8988T (cell line): ENCODE measurements around the gene C17orf50.
A peak's percentile ranks its signal among the peaks of the same experiment; 100 is the strongest.

Experiments
- DNase-seq: peaks from one replicate; pipeline ENCODE4 v3.0.0; 2011

The C17orf50 gene

GRCh38 chr17:35757243-35757642, 3.4 kb upstream of the C17orf50 start:
- DNase-seq = no peak

GRCh38 chr17:35761601-35762000, 914 bp downstream of the C17orf50 start:
- no peak for DNase-seq

GRCh38 chr17:35763767-35764122, 3.1 kb downstream of the C17orf50 start:
- no peak for DNase-seq

- DNase-seq = peak; percentile 94
Observed at GRCh38 chr17:35764123-35764991, 3.7 kb downstream of the C17orf50 start.

- no peak for DNase-seq
Observed at GRCh38 chr17:35765086-35765710, 4.5 kb downstream of the C17orf50 start.

- DNase-seq = no peak
Observed at GRCh38 chr17:35765756-35766488, 5.2 kb downstream of the C17orf50 start.

GRCh38 chr17:35766489-35766877, 5.8 kb downstream of the C17orf50 start:
- DNase-seq = no peak

- DNase-seq = no peak
Observed at GRCh38 chr17:35766903-35767510, 6.3 kb downstream of the C17orf50 start.

GRCh38 chr17:35768797-35769196, 8.1 kb downstream of the C17orf50 start:
- DNase-seq = no peak

- DNase-seq = no peak
Observed at GRCh38 chr17:35769895-35770486, 9.3 kb downstream of the C17orf50 start.

GRCh38 chr17:35773129-35773528, 12.4 kb downstream of the C17orf50 start:
- DNase-seq = no peak

GRCh38 chr17:35773679-35774425, 13.2 kb downstream of the C17orf50 start:
- DNase-seq = no peak

GRCh38 chr17:35774499-35774898, 13.8 kb downstream of the C17orf50 start:
- DNase-seq = no peak

- DNase-seq = no peak
Observed at GRCh38 chr17:35775039-35775438, 14.4 kb downstream of the C17orf50 start.

GRCh38 chr17:35775583-35775982, 14.9 kb downstream of the C17orf50 start:
- no peak for DNase-seq

- DNase-seq = no peak
Observed at GRCh38 chr17:35778641-35779196, 18.0 kb downstream of the C17orf50 start.

- DNase-seq = no peak
Observed at GRCh38 chr17:35780950-35781349, 20.3 kb downstream of the C17orf50 start.

- no peak for DNase-seq
Observed at GRCh38 chr17:35784895-35785294, 24.2 kb downstream of the C17orf50 start.

- DNase-seq = no peak
Observed at GRCh38 chr17:35786941-35787432, 26.3 kb downstream of the C17orf50 start.

GRCh38 chr17:35788477-35789368, 28.0 kb downstream of the C17orf50 start:
- DNase-seq = no peak

- no peak for DNase-seq
Observed at GRCh38 chr17:35790841-35791240, 30.2 kb downstream of the C17orf50 start.
